Stimulated activated CD8-positive, alpha-beta memory T cell treated with anti-CD3 and anti-CD28 coated beads, Interleukin-4, amount 100 ng/mL, for 4 hours (primary cell): Measurements from ENCODE around the gene GTF3C2.

Experiments used
- DNase-seq, 2 donors: peaks; one replicate each; pipeline ENCODE4 v3.0.0-alpha.2; 2020; ENCODE audit warnings: low read depth in 2 of 2, low spot score in 1 of 2

Gene GTF3C2

DNA sequence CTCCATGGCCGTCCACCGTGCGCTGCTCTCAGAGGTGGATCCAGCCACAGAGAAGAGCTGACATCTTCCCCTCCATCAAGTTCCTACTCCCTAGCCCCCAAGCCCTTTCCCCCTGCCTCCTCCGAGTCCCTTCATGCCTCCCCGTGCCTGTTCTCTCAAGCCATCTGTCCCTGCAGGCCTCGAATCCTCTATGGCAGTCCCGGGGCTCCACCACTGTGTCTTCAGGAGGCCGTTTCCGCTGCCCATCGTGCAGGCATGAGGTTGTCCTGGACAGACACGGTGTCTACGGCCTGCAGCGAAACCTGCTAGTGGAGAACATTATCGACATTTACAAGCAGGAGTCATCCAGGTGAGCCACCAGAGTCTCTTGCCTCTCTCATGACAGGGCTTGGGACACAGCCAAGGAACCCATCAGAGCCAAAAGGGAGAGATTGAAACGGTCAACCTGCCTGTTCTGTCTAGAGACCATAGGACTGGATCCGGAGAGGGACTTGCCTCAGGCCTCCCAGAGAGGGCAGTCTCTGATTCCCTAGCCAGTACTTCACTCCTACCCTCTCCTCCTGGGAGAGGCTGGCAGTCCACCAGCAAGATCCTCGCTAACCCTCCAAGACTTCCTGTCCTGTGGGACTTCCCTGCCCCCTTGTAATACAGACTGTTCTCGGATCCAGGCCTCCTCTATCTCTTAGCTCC, 58.0 kb downstream of the GTF3C2 start:
- no peak for DNase-seq

DNA sequence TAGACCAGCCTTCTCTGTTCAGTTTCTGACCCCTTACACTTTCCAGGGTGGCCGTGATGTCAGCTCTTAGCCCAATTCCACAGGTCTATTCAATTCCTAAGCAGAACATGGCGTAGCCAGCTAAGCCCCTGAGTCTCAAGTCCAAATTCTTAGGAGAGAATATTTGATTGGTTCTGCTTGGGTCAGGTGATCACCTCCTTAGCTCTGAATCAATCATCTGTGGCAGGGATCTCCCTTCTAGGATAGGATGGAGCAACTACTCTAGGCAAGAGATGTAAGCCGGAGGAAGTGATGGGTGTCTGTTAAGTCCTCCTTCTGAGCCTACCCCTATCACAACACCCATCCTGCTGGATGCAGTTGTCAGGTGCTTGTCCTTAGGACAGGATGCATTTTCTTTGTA, 59.4 kb downstream of the GTF3C2 start:
- DNase-seq, result no peak

DNA sequence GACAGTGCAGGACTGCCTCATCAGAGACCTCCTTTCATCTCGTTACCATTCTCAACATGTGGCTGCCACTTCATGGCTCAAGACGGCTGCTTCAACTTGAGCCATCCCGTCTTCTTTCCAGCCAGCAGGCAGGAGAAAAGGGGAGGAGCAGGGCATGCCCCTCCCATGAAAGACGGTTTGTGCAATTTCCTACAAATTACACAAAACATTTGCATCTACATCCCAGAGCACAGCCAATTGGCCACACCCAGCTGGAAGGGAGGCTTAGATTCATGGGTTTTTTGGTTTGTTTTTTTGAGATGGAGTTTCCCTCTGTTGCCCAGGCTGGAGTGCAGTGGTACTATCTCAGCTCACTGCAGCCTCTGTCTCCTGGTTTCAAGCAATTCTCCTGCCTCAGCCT, 60.1 kb downstream of the GTF3C2 start:
- DNase-seq, result no peak

DNA sequence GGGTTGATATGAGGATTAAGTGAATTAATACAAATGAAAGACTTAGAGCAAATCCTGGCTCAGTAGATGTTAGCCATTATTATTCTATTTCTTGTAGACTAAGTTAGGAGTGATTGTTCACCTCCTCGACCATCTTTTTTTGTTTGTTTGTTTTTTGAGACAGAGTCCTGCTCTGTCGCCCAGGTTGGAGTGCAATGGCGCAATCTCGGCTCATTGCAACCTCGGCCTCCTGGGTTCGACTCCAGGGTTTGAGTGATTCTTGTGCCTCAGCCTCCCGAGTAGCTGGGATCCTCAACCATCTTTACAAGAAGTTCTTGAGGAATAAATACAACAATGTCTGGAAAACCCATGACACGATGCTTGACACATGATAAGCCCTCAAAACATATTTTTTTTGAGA, 61.6 kb downstream of the GTF3C2 start:
- DNase-seq, result no peak

DNA sequence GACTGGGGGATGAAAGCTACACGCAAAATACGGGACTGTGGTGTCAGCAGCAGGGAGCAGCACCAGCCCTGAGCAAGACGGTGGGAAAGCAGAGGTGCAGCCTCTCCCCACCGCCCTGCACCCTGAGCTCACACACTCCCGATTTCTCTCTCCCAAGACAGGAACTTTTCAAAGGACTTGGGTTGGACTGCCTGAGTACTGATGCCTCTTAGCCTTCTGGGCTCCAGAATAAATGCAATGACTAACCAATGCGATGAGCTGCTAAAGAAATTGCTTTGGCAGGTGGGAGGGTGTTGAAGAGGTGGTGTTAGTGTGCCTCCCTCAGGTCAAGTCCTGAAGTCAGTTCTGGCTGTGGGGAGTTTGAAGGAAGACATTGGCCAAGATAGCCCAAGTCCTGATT, 64.7 kb downstream of the GTF3C2 start:
- DNase-seq, result no peak

DNA sequence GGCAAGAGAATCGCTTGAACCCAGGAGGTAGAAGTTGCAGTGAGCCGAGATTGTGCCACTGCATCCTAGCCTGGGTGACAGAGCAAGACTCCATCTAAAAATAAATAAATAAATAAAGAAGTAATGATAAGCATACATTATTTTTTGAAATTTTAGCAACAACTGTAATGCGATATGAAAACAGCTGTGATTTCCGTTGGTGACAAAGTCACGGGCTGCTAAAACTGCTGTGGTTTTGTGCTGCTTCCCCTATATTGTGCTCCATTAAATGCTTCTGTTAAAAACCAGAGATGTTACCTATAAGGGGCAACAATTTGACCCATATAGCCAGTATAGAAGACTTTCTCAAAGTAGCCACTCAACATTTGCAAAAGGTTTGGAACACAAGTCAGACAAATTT, 66.0 kb downstream of the GTF3C2 start:
- no peak for DNase-seq

DNA sequence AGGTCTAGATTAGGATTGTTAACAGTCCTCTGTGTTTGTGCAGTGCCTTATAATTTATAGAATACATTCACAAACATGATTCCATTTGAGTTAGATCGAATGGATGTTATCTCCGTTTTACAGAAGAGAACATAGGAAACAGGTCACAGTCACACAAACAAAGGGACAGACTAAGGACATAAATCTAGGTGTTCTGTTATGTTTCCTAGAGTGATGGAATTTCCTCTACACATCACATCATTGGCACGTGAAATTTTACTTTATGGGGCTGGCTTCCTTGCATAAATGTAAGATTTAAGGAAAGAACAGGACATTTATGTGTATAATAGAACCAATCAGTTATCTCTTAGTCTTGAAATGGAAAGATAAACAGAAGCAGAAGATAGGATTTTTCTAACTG, 68.0 kb downstream of the GTF3C2 start:
- DNase-seq, result no peak

DNA sequence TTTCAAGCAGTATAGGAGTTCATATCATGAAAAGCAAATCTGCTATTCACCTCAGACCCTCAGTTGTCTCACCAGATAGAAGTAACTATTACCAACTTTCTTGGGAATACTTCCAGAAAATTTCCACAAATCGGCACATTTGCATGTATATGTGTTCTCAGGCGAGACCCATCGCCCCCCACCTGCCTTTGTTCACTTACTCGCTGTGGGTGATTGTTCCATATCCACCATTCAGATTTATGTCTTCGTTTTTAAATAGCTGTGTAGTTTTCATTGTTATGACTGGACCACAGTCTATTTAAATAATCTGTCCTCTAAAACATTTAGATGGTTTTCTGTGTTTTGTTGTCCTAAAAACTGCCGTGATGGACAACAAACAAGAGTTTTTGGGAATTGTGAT, 71.1 kb downstream of the GTF3C2 start:
- DNase-seq, result no peak

DNA sequence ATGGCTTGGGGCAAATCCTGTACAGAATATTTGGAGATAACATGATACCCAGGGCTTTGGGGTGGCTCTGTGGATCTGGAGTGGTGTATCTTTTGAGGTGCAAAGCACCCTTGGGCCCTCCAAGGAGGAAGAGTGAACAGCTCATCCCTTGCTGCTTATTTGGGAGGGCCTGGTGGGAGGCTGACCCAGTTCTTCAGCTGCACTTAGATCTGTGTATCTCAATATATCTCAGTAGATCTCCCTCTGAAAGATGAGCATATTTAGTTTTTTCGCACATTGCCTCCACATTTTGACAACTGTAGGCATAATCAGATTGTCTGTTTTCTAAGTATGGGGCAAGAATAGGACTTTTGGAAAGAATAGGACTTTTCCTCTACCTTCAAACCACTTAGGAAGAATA, 71.6 kb downstream of the GTF3C2 start:
- DNase-seq, result no peak

DNA sequence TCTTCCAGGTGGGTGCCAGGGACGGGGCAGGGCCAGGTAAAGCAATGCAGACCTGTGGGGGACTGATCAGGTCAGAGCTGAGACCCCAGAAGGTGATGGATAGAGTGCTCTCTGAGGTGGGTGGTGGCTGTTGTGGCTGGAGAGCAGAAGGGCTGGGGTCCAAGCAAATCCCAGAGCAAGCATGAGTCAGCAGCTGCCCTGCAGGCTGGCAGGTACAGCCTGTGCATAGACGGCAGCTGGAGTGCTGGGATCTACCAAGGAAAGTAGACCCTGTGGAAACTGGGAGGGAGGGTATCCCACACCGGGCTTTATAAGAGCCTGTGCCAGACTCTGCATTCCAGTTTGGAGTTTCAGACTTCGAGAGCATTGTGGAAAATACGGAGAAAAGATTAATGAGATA, 73.7 kb downstream of the GTF3C2 start:
- DNase-seq, result no peak

DNA sequence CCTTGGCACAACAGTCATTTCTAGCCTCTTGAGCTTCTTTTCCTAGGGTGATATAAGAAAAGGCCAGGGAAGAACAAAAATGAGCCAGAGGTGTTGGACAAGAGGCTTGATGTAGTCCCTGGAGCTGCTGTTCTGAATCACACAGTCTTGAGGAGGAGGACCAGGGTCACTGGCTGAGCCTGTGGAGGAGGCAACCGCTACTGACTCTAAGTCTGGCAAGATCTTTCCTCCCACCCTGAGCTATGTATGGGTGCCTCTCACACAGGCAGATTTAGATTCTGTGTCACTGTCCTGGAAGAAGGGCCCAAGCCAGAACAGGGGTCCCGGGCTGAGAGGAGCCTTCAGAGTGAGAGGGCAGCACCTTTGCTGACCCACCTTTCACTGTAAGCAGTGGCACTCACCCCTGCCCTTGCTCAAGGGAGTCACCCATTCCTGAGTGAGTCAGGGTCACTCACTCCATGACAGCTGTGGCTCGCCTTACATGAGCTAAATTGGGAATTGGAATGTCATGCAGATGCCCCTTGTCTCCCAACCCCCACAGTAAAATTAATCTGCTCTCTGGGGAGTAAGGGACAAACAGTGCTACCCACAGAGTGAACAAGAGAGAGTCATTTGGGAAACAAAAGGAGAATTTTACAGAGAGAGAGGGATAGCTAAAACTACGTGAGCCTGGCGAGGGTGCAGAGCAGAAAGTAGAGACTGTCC, 74.6 kb downstream of the GTF3C2 start, which contains the start of gene TRIM54:
Gene TRIM54 (plus strand): TSS at position 575 of the 705 bp plus-strand sequence. CDS start 303 bp downstream, outside the sequence.
- no peak for DNase-seq

DNA sequence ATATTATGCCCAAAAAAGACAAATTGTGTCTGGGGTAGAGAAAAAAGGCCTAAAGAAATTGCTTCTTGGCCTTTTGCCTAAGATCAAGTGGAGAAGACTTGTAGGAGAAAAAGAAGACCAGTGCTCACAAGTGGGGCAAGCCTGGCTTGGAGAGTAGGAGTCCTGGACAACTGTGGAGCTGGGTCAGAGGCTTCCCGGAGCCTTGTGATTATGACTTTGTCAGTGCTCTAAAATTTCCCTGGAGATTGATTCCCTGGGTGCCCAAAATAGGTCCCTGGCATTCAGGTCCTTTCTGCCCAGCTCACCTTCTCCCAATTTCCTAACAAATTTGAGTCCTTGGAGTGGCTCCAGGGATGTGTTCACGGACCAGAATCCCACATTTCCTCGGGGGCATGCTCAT, 75.1 kb downstream of the GTF3C2 start:
- DNase-seq, result no peak

DNA sequence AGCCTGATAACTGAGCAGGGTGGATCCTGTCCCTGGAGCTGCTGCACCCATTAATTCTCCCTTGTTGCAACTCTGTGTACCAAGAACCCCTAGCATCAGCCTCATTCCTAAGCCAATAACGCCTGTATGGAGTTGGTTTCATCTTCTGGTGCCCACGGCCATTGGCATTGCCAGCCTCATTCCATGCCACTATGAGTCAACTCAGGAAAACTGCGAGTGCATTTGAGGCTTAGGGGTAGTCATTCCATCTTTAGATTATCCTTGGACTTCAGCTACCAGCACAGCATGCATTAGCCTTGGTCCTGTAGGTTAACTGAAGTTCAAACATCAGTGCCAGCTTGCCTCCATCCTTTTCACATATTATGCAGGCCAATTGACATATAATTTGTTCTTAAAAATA, 75.7 kb downstream of the GTF3C2 start:
- DNase-seq, result no peak

DNA sequence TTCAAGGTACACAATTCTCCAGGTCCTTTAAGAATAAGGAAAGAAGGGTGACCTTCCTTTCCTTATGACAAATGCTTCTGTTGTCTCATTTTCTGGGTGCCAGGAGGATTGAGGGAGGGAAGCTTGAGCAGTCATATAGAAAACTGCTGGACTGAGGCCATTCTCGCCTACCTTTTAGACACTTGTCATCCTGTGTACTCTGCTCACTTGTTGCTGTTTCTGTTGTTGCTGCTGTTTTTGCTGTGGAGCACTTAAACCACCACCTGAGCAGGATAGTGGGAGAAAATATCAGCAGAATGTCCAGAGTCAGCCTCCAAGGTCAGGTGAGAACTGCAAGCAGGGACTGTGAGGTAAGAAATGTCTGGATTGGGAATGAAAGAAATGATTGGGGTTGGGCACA, 78.6 kb downstream of the GTF3C2 start:
- no peak for DNase-seq
